ENCODE data around the gene ARSD.
"Not testable (repeated sequence)": the region's sequence is repeated elsewhere in the genome, so short reads cannot be mapped to it uniquely, and the experiment has no call there.

The ARSD gene

DNA sequence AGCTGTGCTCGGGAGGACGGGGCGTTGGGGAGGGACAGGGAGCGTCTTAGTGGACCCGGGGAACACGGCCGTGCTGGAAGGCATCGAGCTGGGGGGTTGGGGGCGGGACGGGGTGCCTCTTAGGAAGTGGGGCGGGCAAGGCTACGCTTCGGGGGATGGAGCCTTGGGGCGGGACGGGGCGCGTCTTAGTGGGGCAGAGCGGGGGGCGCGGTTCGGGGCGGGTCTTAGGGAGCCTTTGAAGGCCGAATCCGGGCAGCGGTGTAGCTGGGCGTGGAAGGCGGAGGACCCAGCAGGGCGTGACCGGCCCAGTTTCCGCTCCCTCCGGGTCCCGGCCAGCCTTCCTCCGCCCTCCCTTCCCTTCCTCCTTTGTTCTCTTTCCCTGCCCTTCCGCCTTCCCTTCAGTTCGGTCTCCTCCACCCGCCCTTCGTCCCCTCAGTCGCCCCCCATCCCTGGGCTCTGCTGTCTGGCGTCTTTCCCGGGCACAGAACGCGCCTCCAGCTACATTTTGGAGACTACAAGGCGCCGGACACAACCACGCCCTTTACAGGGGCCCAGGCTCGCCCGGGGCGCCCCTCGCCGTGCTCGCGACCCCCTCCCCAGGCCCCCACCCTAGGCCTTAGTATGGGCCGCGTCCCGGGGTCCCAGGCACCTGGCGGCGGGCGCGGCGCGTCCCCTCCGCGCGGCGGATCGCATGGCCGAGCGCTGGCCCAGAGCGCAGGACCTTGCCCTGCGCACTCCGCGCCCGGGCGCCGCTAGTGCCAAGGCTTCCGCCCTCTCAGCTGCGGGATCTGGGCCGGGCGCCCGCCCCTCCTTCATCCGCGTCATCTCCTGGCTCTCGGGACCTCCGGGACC lies at the start of gene ARSD:
ARSD (minus strand) TSS at position 757 of the 852 bp plus-strand sequence; CDS start at position 693, 64 bp downstream.
- H3K27me3 ChIP-seq (ENCODE audit: control insufficient read depth, insufficient read depth, low read length) = no peaks in the 10 kb centered on the region
- no peaks in the 10 kb centered on the region for H3K9me3 ChIP-seq (ENCODE audit: control insufficient read depth, insufficient read depth, low read depth, low read length)
- peak within 1 kb of the TSS; percentile 98 for H3K9ac ChIP-seq (ENCODE audit: low read length)
- peaks cover 6% of the 10 kb centered on the region; the same call in 1 of the 2 replicates for H3K36me3 ChIP-seq (ENCODE audit: control insufficient read depth, insufficient read depth, low read length)
- peaks cover 26% of the 10 kb centered on the region for H3K4me1 ChIP-seq (ENCODE audit: control insufficient read depth, insufficient read depth, low read length)
- H3K4me3 ChIP-seq (ENCODE audit: low read depth, low read length) = peak within 1 kb of the TSS; percentile 76
- peak within 1 kb of the TSS; percentile 100 for H3K27ac ChIP-seq (ENCODE audit: low read depth, low read length)

GRCh38 chrX:2978639-2979038 lies 49.5 kb upstream of the ARSD start:
- H3K27me3 ChIP-seq (ENCODE audit: control insufficient read depth, insufficient read depth, low read length); H3K36me3 ChIP-seq (ENCODE audit: control insufficient read depth, insufficient read depth, low read length): not testable (repeated sequence)
- H3K9me3 ChIP-seq (ENCODE audit: control insufficient read depth, insufficient read depth, low read depth, low read length) = peaks cover 25% of the 10 kb centered on the region

DNA sequence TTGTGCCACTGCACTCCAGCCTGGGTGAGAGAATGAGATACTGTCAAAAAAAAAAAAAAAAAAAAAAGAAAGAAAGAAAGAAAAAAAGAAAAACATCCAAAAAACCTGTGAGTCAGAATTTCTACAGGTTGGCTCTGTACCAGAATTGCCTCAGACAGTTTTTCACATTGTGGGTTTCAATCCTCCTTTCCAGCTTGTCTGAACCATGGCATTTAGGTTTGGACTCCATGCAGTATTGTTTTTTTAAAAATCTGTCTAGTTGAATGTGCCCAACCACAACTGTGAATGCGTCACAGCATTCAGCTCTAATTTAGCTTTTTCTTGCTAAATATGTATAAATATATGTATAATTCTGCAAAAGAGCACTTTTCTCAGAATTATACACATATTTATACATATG lies 45.8 kb upstream of the ARSD start:
- Histone ChIP-seq H3K4me3 (ENCODE audit: low read depth, low read length) (no peak overlapping the region), H3K27ac (ENCODE audit: low read depth, low read length) (no peak overlapping the region), H3K9ac (ENCODE audit: low read length) (no peak overlapping the region), H3K27me3 (ENCODE audit: control insufficient read depth, insufficient read depth, low read length) (no peaks in the 10 kb centered on the region; the same call in 1 of the 2 replicates), H3K36me3 (ENCODE audit: control insufficient read depth, insufficient read depth, low read length) (no peaks in the 10 kb centered on the region), H3K4me1 (ENCODE audit: control insufficient read depth, insufficient read depth, low read length) (no peaks in the 10 kb centered on the region), H3K9me3 (ENCODE audit: control insufficient read depth, insufficient read depth, low read depth, low read length) (peaks cover 15% of the 10 kb centered on the region)

More at GRCh38 chrX:2978639-2979038, 49.5 kb upstream of the ARSD start:
- H3K4me3 ChIP-seq (ENCODE audit: low read depth, low read length); H3K27ac ChIP-seq (ENCODE audit: low read depth, low read length); H3K4me1 ChIP-seq (ENCODE audit: control insufficient read depth, insufficient read depth, low read length); H3K9ac ChIP-seq (ENCODE audit: low read length): not testable (repeated sequence)

DNA sequence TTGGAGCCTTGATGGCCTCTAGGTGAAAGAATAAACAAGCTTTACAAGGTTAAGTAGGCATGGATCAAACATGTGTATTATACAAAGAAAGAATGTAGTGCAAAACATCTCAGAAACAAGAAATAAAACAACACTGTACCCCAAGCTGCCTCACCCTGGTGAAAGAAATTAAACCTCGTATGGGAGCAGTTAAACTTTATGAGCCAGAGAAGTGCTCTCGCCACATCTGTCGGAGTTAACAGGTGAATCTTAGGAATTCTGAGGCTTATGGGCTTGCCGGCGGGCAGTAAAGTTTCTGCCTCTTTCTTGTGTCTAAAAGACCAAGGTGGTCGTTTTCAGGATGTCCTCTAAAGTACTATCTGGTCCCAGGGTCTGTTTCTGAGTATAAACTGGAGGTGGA lies 43.3 kb upstream of the ARSD start:
- no peak overlapping the region for H3K9ac ChIP-seq (ENCODE audit: low read length)
- H3K27ac ChIP-seq (ENCODE audit: low read depth, low read length) = no peak overlapping the region
- H3K4me3 ChIP-seq (ENCODE audit: low read depth, low read length) = no peak overlapping the region
- peaks cover 11% of the 10 kb centered on the region for H3K9me3 ChIP-seq (ENCODE audit: control insufficient read depth, insufficient read depth, low read depth, low read length)
- peaks cover 7% of the 10 kb centered on the region for H3K4me1 ChIP-seq (ENCODE audit: control insufficient read depth, insufficient read depth, low read length)
- H3K27me3 ChIP-seq (ENCODE audit: control insufficient read depth, insufficient read depth, low read length) = no peaks in the 10 kb centered on the region; the same call in 1 of the 2 replicates
- no peaks in the 10 kb centered on the region for H3K36me3 ChIP-seq (ENCODE audit: control insufficient read depth, insufficient read depth, low read length)

DNA sequence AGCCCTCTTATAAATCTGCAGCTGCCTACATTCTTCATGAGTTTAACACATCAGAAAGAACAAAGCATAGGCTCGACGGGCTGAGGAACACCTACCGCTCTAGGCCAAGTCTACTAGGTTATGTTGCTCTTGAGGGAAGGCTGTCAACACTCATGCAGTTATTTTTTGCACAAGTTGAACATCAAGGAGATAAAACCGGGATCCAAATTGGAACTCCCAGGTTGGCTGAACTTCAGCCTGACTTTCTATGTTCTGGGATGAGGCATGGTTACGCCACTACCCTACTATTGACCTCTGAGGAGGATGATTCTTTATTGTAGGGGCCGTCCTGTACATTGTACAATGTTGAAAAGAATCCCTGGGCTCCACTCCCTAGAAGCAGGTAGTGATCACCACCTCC lies 39.9 kb upstream of the ARSD start:
- peaks cover 13% of the 10 kb centered on the region for H3K4me1 ChIP-seq (ENCODE audit: control insufficient read depth, insufficient read depth, low read length)
- H3K4me3 ChIP-seq (ENCODE audit: low read depth, low read length) = no peak overlapping the region
- H3K9ac ChIP-seq (ENCODE audit: low read length) = no peak overlapping the region
- H3K9me3 ChIP-seq (ENCODE audit: control insufficient read depth, insufficient read depth, low read depth, low read length) = peaks cover 11% of the 10 kb centered on the region
- H3K27ac ChIP-seq (ENCODE audit: low read depth, low read length) = no peak overlapping the region
- H3K27me3 ChIP-seq (ENCODE audit: control insufficient read depth, insufficient read depth, low read length) = no peaks in the 10 kb centered on the region; the same call in 1 of the 2 replicates
- no peaks in the 10 kb centered on the region for H3K36me3 ChIP-seq (ENCODE audit: control insufficient read depth, insufficient read depth, low read length)

DNA sequence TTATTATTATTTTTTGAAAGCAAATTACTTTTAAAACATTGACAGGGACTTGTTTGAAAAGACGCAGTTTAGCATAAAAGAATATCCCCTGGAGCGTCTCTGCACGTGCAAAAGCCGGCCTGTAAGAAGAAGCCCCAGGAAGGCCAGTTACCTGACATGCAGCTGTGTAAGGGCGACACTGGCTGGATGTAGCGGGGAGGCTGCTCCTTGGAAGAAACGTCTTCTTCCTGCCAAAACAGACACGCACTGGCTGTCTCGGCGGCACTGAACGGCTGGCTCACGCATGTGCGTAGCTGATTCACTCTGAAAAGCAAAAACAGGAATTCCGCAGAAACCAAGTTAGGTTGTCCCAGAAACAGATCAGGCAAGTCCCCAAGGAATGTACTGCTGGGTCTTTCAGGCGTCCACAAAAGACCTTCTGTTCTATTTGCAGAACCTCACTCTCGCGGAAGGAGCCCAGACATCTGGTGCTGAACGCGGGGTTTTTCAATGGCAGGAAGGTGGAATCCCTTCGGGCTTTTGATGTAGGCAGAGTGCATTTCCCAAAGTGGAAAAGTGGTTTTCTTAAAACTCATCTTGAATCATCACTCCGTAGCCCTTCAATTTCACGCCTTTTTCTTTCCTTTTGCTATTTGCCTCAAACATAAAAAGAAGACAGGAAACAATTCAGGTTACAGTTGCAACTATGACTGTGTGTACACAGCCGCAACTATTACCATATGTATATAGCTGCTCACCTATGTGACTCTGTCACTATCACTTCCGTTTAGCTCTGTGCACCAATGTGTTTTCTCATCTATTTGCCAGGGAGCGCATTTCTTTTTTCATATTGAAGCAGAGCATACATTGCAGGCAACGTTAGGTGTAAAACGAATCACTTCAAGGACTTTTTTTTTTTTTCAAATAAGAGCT lies 39.1 kb upstream of the ARSD start:
- Histone ChIP-seq H3K9me3 (ENCODE audit: control insufficient read depth, insufficient read depth, low read depth, low read length) (peaks cover 11% of the 10 kb centered on the region), H3K9ac (ENCODE audit: low read length) (no peak overlapping the region), H3K36me3 (ENCODE audit: control insufficient read depth, insufficient read depth, low read length) (no peaks in the 10 kb centered on the region), H3K27me3 (ENCODE audit: control insufficient read depth, insufficient read depth, low read length) (no peaks in the 10 kb centered on the region; the same call in 1 of the 2 replicates), H3K27ac (ENCODE audit: low read depth, low read length) (no peak overlapping the region), H3K4me1 (ENCODE audit: control insufficient read depth, insufficient read depth, low read length) (peaks cover 13% of the 10 kb centered on the region), H3K4me3 (ENCODE audit: low read depth, low read length) (no peak overlapping the region)

GRCh38 chrX:2967584-2967983 lies 38.4 kb upstream of the ARSD start:
- H3K27me3 ChIP-seq (ENCODE audit: control insufficient read depth, insufficient read depth, low read length) = no peaks in the 10 kb centered on the region; the same call in 1 of the 2 replicates
- no peak overlapping the region for H3K27ac ChIP-seq (ENCODE audit: low read depth, low read length)
- H3K4me3 ChIP-seq (ENCODE audit: low read depth, low read length) = no peak overlapping the region
- H3K9ac ChIP-seq (ENCODE audit: low read length) = no peak overlapping the region
- H3K4me1 ChIP-seq (ENCODE audit: control insufficient read depth, insufficient read depth, low read length) = peaks cover 20% of the 10 kb centered on the region
- no peaks in the 10 kb centered on the region for H3K36me3 ChIP-seq (ENCODE audit: control insufficient read depth, insufficient read depth, low read length)
- peaks cover 8% of the 10 kb centered on the region for H3K9me3 ChIP-seq (ENCODE audit: control insufficient read depth, insufficient read depth, low read depth, low read length)

DNA sequence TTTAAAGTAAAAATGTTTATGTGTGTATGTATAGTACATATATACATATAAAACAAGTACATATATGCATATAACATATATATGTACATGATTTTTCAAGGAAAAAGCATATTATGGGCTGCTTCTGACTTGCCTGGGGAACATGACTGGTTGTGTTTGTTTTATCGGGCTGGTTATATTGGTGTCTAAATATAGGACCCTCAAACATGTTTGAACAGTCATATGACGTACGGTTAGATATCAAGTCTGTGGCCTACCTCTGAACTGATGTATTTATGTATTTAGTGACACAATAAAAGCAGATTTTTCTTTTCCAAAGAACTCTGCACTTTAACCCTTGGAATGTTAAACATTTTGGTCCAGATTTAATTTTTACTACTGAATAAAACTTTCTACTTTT lies 37.9 kb upstream of the ARSD start:
- Histone ChIP-seq H3K27ac (ENCODE audit: low read depth, low read length) (no peak overlapping the region), H3K4me1 (ENCODE audit: control insufficient read depth, insufficient read depth, low read length) (peaks cover 26% of the 10 kb centered on the region), H3K4me3 (ENCODE audit: low read depth, low read length) (no peak overlapping the region), H3K9me3 (ENCODE audit: control insufficient read depth, insufficient read depth, low read depth, low read length) (peaks cover 6% of the 10 kb centered on the region), H3K9ac (ENCODE audit: low read length) (no peak overlapping the region), H3K27me3 (ENCODE audit: control insufficient read depth, insufficient read depth, low read length) (no peaks in the 10 kb centered on the region), H3K36me3 (ENCODE audit: control insufficient read depth, insufficient read depth, low read length) (no peaks in the 10 kb centered on the region)

- Histone ChIP-seq H3K4me1 (ENCODE audit: control insufficient read depth, insufficient read depth, low read length) (peaks cover 34% of the 10 kb centered on the region), H3K36me3 (ENCODE audit: control insufficient read depth, insufficient read depth, low read length) (no peaks in the 10 kb centered on the region), H3K4me3 (ENCODE audit: low read depth, low read length) (no peak overlapping the region), H3K27me3 (ENCODE audit: control insufficient read depth, insufficient read depth, low read length) (no peaks in the 10 kb centered on the region), H3K9me3 (ENCODE audit: control insufficient read depth, insufficient read depth, low read depth, low read length) (no peaks in the 10 kb centered on the region), H3K27ac (ENCODE audit: low read depth, low read length) (no peak overlapping the region), H3K9ac (ENCODE audit: low read length) (no peak overlapping the region)
These were observed 36.8 kb upstream of the ARSD start for GRCh38 chrX:2965965-2966364.

- Histone ChIP-seq H3K27ac (ENCODE audit: low read depth, low read length) (peak overlapping the region; percentile 95; the same call in 1 of the 2 replicates), H3K4me3 (ENCODE audit: low read depth, low read length) (peak overlapping the region; percentile 62), H3K4me1 (ENCODE audit: control insufficient read depth, insufficient read depth, low read length) (peaks cover 43% of the 10 kb centered on the region), H3K9ac (ENCODE audit: low read length) (peak overlapping the region; percentile 86)
- not testable (repeated sequence) for H3K27me3 ChIP-seq (ENCODE audit: control insufficient read depth, insufficient read depth, low read length); H3K36me3 ChIP-seq (ENCODE audit: control insufficient read depth, insufficient read depth, low read length); H3K9me3 ChIP-seq (ENCODE audit: control insufficient read depth, insufficient read depth, low read depth, low read length)
These were observed 35.1 kb upstream of the ARSD start for GRCh38 chrX:2963992-2964794.

All from HUES6 (cell line).